ENCODE data around the gene ZBTB42. TPM values are rescaled to one million over a fixed set of nuclear protein-coding genes. Genes with fewer than 3 reads are reported as not detected.

The ZBTB42 gene
- total RNA-seq, 2 experiments from 2014 or later: 1.3 to 1.6 TPM

- no peak overlapping the region for H3K4me3 Mint-ChIP-seq
- H3K36me3 Mint-ChIP-seq (ENCODE audit: low read depth): peaks cover 32% of the 10 kb centered on the region
- H3K27ac Mint-ChIP-seq: no peak overlapping the region
- CTCF ChIA-PET: interaction anchor here (2.6 kb wide), 1 partner anchor 10 kb away, joined by 13 read pairs; no protein-coding TSS in a partner anchor
- no peaks in the 10 kb centered on the region for H3K9me3 Mint-ChIP-seq
- H3K4me1 Mint-ChIP-seq (ENCODE audit: low read depth): peaks cover 32% of the 10 kb centered on the region
- H3K27me3 Mint-ChIP-seq (ENCODE audit: low read depth): no peaks in the 10 kb centered on the region
- intact Hi-C loops (cut with micrococcal nuclease): loop anchor here (10.0 kb wide), 1 partner anchor 307 kb away; the partner anchor contains the start of gene GPR132
- DNase-seq: no peak
Measured at GRCh38 chr14:104757681-104758392, 43.1 kb upstream of the ZBTB42 start.

- Mint-ChIP-seq H3K27me3 (ENCODE audit: low read depth) (no peaks in the 10 kb centered on the region), H3K4me3 (no peak overlapping the region), H3K27ac (no peak overlapping the region), H3K9me3 (no peaks in the 10 kb centered on the region), H3K4me1 (ENCODE audit: low read depth) (peaks cover 25% of the 10 kb centered on the region), H3K36me3 (ENCODE audit: low read depth) (peaks cover 27% of the 10 kb centered on the region)
- no peak for DNase-seq
- CTCF ChIA-PET: interaction anchor here (2.6 kb wide), 1 partner anchor 9 kb away, joined by 13 read pairs; no protein-coding TSS in a partner anchor
- intact Hi-C loops (cut with micrococcal nuclease): loop anchor here (10.0 kb wide), 1 partner anchor 306 kb away; the partner anchor contains the start of gene GPR132
Measured at GRCh38 chr14:104758981-104759969, 41.6 kb upstream of the ZBTB42 start.

- Mint-ChIP-seq H3K36me3 (ENCODE audit: low read depth) (peaks cover 19% of the 10 kb centered on the region), H3K27me3 (ENCODE audit: low read depth) (no peaks in the 10 kb centered on the region), H3K4me1 (ENCODE audit: low read depth) (peaks cover 7% of the 10 kb centered on the region), H3K4me3 (no peak overlapping the region), H3K9me3 (no peaks in the 10 kb centered on the region), H3K27ac (no peak overlapping the region)
- CTCF ChIA-PET: interaction anchor here (0.6 to 1.3 kb wide), 3 partner anchors 23 to 60 kb away, joined by 4 to 6 read pairs (median 5); no protein-coding TSS in a partner anchor
- DNase-seq: no peak
- intact Hi-C loops (cut with micrococcal nuclease): no loop called here
Measured at GRCh38 chr14:104765517-104765916, 35.4 kb upstream of the ZBTB42 start.

- no peak overlapping the region for H3K27ac Mint-ChIP-seq
- H3K36me3 Mint-ChIP-seq (ENCODE audit: low read depth): peaks cover 19% of the 10 kb centered on the region
- DNase-seq: no peak
- H3K4me3 Mint-ChIP-seq: no peak overlapping the region
- H3K4me1 Mint-ChIP-seq (ENCODE audit: low read depth): peaks cover 7% of the 10 kb centered on the region
- H3K27me3 Mint-ChIP-seq (ENCODE audit: low read depth): no peaks in the 10 kb centered on the region
- intact Hi-C loops (cut with micrococcal nuclease): no loop called here
- CTCF ChIA-PET: interaction anchor here (0.6 to 1.6 kb wide), 4 partner anchors 14 to 59 kb away, joined by 3 to 7 read pairs (median 4); no protein-coding TSS in a partner anchor
- peaks cover 4% of the 10 kb centered on the region for H3K9me3 Mint-ChIP-seq
Measured at GRCh38 chr14:104766256-104766862, 34.5 kb upstream of the ZBTB42 start.

GRCh38 chr14:104766863-104767633 is 33.9 kb upstream of the ZBTB42 start:
- Mint-ChIP-seq H3K9me3 (peaks cover 4% of the 10 kb centered on the region), H3K36me3 (ENCODE audit: low read depth) (peaks cover 19% of the 10 kb centered on the region), H3K27me3 (ENCODE audit: low read depth) (no peaks in the 10 kb centered on the region), H3K4me1 (ENCODE audit: low read depth) (peaks cover 7% of the 10 kb centered on the region), H3K4me3 (no peak overlapping the region), H3K27ac (no peak overlapping the region)
- CTCF ChIA-PET: interaction anchor here (0.6 to 1.9 kb wide), 4 partner anchors 8 to 59 kb away, joined by 4 to 13 read pairs (median 6); no protein-coding TSS in a partner anchor
- intact Hi-C loops (cut with micrococcal nuclease): no loop called here
- no peak for DNase-seq

GRCh38 chr14:104767634-104767918 is 33.3 kb upstream of the ZBTB42 start:
- H3K9me3 Mint-ChIP-seq: peaks cover 4% of the 10 kb centered on the region
- H3K4me3 Mint-ChIP-seq: no peak overlapping the region
- no peaks in the 10 kb centered on the region for H3K27me3 Mint-ChIP-seq (ENCODE audit: low read depth)
- CTCF ChIA-PET: interaction anchor here (1.4 to 1.9 kb wide), 3 partner anchors 8 to 58 kb away, joined by 4 to 34 read pairs (median 13); no protein-coding TSS in a partner anchor
- H3K4me1 Mint-ChIP-seq (ENCODE audit: low read depth): peaks cover 7% of the 10 kb centered on the region
- peaks cover 18% of the 10 kb centered on the region for H3K36me3 Mint-ChIP-seq (ENCODE audit: low read depth)
- intact Hi-C loops (cut with micrococcal nuclease): no loop called here
- H3K27ac Mint-ChIP-seq: no peak overlapping the region
- DNase-seq: no peak

- Mint-ChIP-seq H3K4me1 (ENCODE audit: low read depth) (peaks cover 7% of the 10 kb centered on the region), H3K9me3 (peaks cover 4% of the 10 kb centered on the region), H3K27ac (peak overlapping the region; percentile 41), H3K4me3 (no peak overlapping the region), H3K36me3 (ENCODE audit: low read depth) (peaks cover 18% of the 10 kb centered on the region), H3K27me3 (ENCODE audit: low read depth) (no peaks in the 10 kb centered on the region)
- intact Hi-C loops (cut with micrococcal nuclease): loop anchor here (1.0 to 2.0 kb wide), 4 partner anchors 16 to 102 kb away; partner anchors contain the start of gene ZBTB42
- DNase-seq: peak; percentile 95
- CTCF ChIA-PET: interaction anchor here (0.6 to 1.9 kb wide), 15 partner anchors 9 to 1308 kb away, joined by 3 to 34 read pairs (median 4); partner anchors contain the start of gene SIVA1
Measured at GRCh38 chr14:104768437-104769323, 32.2 kb upstream of the ZBTB42 start.

GRCh38 chr14:104769324-104770071 is 31.4 kb upstream of the ZBTB42 start:
- DNase-seq: no peak
- H3K4me1 Mint-ChIP-seq (ENCODE audit: low read depth): peaks cover 7% of the 10 kb centered on the region
- H3K36me3 Mint-ChIP-seq (ENCODE audit: low read depth): peaks cover 18% of the 10 kb centered on the region
- intact Hi-C loops (cut with micrococcal nuclease): loop anchor here (2.0 kb wide), 1 partner anchor 31 kb away; the partner anchor contains the start of gene ZBTB42
- H3K4me3 Mint-ChIP-seq: no peak overlapping the region
- H3K9me3 Mint-ChIP-seq: peaks cover 4% of the 10 kb centered on the region
- H3K27ac Mint-ChIP-seq: peak overlapping the region; percentile 41
- no peaks in the 10 kb centered on the region for H3K27me3 Mint-ChIP-seq (ENCODE audit: low read depth)
- CTCF ChIA-PET: interaction anchor here (1.0 to 2.1 kb wide), 7 partner anchors 12 to 62 kb away, joined by 3 to 34 read pairs (median 4); no protein-coding TSS in a partner anchor

GRCh38 chr14:104770072-104770579 is 30.8 kb upstream of the ZBTB42 start:
- intact Hi-C loops (cut with micrococcal nuclease): no loop called here
- no peaks in the 10 kb centered on the region for H3K27me3 Mint-ChIP-seq (ENCODE audit: low read depth)
- H3K9me3 Mint-ChIP-seq: peaks cover 4% of the 10 kb centered on the region
- no peak overlapping the region for H3K4me3 Mint-ChIP-seq
- CTCF ChIA-PET: interaction anchor here (0.8 to 2.1 kb wide), 5 partner anchors 11 to 62 kb away, joined by 3 to 14 read pairs (median 3); partner anchors contain the start of gene SIVA1
- DNase-seq: no peak
- peaks cover 7% of the 10 kb centered on the region for H3K4me1 Mint-ChIP-seq (ENCODE audit: low read depth)
- peaks cover 18% of the 10 kb centered on the region for H3K36me3 Mint-ChIP-seq (ENCODE audit: low read depth)
- H3K27ac Mint-ChIP-seq: no peak overlapping the region

- H3K4me1 Mint-ChIP-seq (ENCODE audit: low read depth): peaks cover 7% of the 10 kb centered on the region
- intact Hi-C loops (cut with micrococcal nuclease): no loop called here
- peaks cover 4% of the 10 kb centered on the region for H3K9me3 Mint-ChIP-seq
- H3K4me3 Mint-ChIP-seq: no peak overlapping the region
- H3K27me3 Mint-ChIP-seq (ENCODE audit: low read depth): no peaks in the 10 kb centered on the region
- no peak for DNase-seq
- CTCF ChIA-PET: interaction anchor here (0.8 to 2.1 kb wide), 5 partner anchors 10 to 61 kb away, joined by 3 to 14 read pairs (median 3); partner anchors contain the start of gene SIVA1
- H3K27ac Mint-ChIP-seq: no peak overlapping the region
- H3K36me3 Mint-ChIP-seq (ENCODE audit: low read depth): peaks cover 18% of the 10 kb centered on the region
Measured at GRCh38 chr14:104770851-104771272, 30.0 kb upstream of the ZBTB42 start.

All from activated naive CD4-positive, alpha-beta T cell treated with anti-CD3 and anti-CD28 coated beads for 36 hours (primary cell).